ENCODE results near the gene BABAM2.
"Not testable (repeated sequence)": the region's sequence is repeated elsewhere in the genome, so short reads cannot be mapped to it uniquely, and the experiment has no call there.

BABAM2 gene

DNA sequence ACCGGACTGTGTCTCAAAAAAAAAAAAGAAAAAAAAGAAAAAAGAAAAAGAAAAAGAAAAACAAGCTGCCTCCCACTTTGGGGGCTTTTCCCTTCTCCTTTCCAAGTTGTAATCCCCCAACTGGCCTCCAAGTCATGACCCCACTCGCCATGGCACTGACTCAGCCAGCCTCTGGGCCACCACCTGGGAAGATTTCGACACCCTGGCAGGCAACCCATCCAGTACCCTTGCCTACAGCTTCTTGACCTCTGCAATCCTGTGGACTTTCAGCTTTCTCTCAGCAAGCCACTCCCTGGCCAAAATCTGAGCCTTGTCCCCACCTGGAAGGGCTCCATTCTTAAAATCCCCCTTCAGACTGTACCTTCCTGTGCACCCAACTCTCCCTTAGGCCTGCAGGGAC lies 479.8 kb downstream of the BABAM2 start:
- no peak overlapping the region for H3K27ac ChIP-seq (ENCODE audit: extremely low read depth, low read depth, low read length)
- H3K9me3 ChIP-seq (ENCODE audit: control insufficient read depth, insufficient read depth, low read depth, low read length): no peaks in the 10 kb centered on the region
- ChIA-PET CTCF (interaction anchor here (0.6 to 1.3 kb wide), 3 partner anchors 122 to 616 kb away, joined by 3 to 4 read pairs (median 3); no protein-coding TSS in a partner anchor), POLR2A (no interaction called here)
- H3K4me1 ChIP-seq (ENCODE audit: control insufficient read depth, insufficient read depth, low read length): no peaks in the 10 kb centered on the region
- H3K36me3 ChIP-seq (ENCODE audit: control insufficient read depth in 2 of 2, insufficient read depth in 1 of 2, low read length in 2 of 2): no peaks in the 10 kb centered on the region
- H3K4me3 ChIP-seq (ENCODE audit: low read depth, low read length): no peak overlapping the region
- TF ChIP-seq PRDM1 (tag by site-specific recombination; IDR thresholded peaks at IDR 0.05): no peak
- no peak for TF ChIP-seq ZSCAN5A (tag by site-specific recombination; IDR thresholded peaks at IDR 0.05)
- no peak for TF ChIP-seq ZNF169 (tag by site-specific recombination; IDR thresholded peaks at IDR 0.05)
- no peak for TF ChIP-seq RBAK (tag by site-specific recombination; IDR thresholded peaks at IDR 0.05)
- TF ChIP-seq ZNF2 (tag by site-specific recombination; IDR thresholded peaks at IDR 0.05): no peak
- no peak for TF ChIP-seq WT1 (tag by site-specific recombination; IDR thresholded peaks at IDR 0.05)

GRCh38 chr2:28371728-28372127 lies 481.2 kb downstream of the BABAM2 start:
- H3K27ac ChIP-seq (ENCODE audit: extremely low read depth, low read depth, low read length); POLR2A ChIA-PET; H3K4me3 ChIP-seq (ENCODE audit: low read depth, low read length); H3K4me1 ChIP-seq (ENCODE audit: control insufficient read depth, insufficient read depth, low read length); H3K9me3 ChIP-seq (ENCODE audit: control insufficient read depth, insufficient read depth, low read depth, low read length); H3K36me3 ChIP-seq (ENCODE audit: control insufficient read depth in 2 of 2, insufficient read depth in 1 of 2, low read length in 2 of 2): not testable (repeated sequence)
- CTCF ChIA-PET: interaction anchor here (1.3 kb wide), 1 partner anchor 121 kb away, joined by 4 read pairs; no protein-coding TSS in a partner anchor
- TF ChIP-seq ZNF146 (tag by site-specific recombination; IDR thresholded peaks at IDR 0.05): peak; percentile 84

GRCh38 chr2:28373854-28374253 lies 483.3 kb downstream of the BABAM2 start:
- no peaks in the 10 kb centered on the region for H3K36me3 ChIP-seq (ENCODE audit: control insufficient read depth in 2 of 2, insufficient read depth in 1 of 2, low read length in 2 of 2)
- H3K27ac ChIP-seq (ENCODE audit: extremely low read depth, low read depth, low read length): no peak overlapping the region
- no peaks in the 10 kb centered on the region for H3K9me3 ChIP-seq (ENCODE audit: control insufficient read depth, insufficient read depth, low read depth, low read length)
- ChIA-PET POLR2A (no interaction called here), CTCF (no interaction called here)
- H3K4me3 ChIP-seq (ENCODE audit: low read depth, low read length): no peak overlapping the region
- H3K4me1 ChIP-seq (ENCODE audit: control insufficient read depth, insufficient read depth, low read length): no peaks in the 10 kb centered on the region
- TF ChIP-seq PRDM2 (tag by site-specific recombination; IDR thresholded peaks at IDR 0.05; ENCODE audit: borderline replicate concordance): no peak
- no peak for TF ChIP-seq ZBTB1 (tag by site-specific recombination; IDR thresholded peaks at IDR 0.05)
- TF ChIP-seq BCL11B (tag by site-specific recombination; IDR thresholded peaks at IDR 0.05; ENCODE audit: low read depth): no peak
- no peak for TF ChIP-seq BCL6B (tag by site-specific recombination; IDR thresholded peaks at IDR 0.05)
- no peak for TF ChIP-seq ZBTB6 (tag by site-specific recombination; IDR thresholded peaks at IDR 0.05)
- TF ChIP-seq SETDB1 (IDR thresholded peaks at IDR 0.05; ENCODE audit: insufficient read length, low read length): no peak
- TF ChIP-seq ZNF623 (tag by site-specific recombination; IDR thresholded peaks at IDR 0.05): no peak
- TF ChIP-seq ZNF701 (tag by site-specific recombination; IDR thresholded peaks at IDR 0.05): no peak
- TF ChIP-seq GLIS1 (tag by site-specific recombination; IDR thresholded peaks at IDR 0.05): no peak
- no peak for TF ChIP-seq ZNF280C (tag by site-specific recombination; IDR thresholded peaks at IDR 0.05)
- TF ChIP-seq ZNF121 (tag by site-specific recombination; IDR thresholded peaks at IDR 0.05): no peak
- TF ChIP-seq ZNF768 (tag by site-specific recombination; IDR thresholded peaks at IDR 0.05): no peak
- no peak for TF ChIP-seq ZSCAN5A (tag by site-specific recombination; IDR thresholded peaks at IDR 0.05)
